DMS 273 treated with DMSO at 0.1 percent for 48 hours (cell line): ENCODE measurements around the gene TSC22D1.
"Not testable (repeated sequence)": the region's sequence is repeated elsewhere in the genome, so short reads cannot be mapped to it uniquely, and the experiment has no call there.

Source experiments
- DNase-seq: peaks from one replicate; lab custom pipeline; 2025; lab: John Stamatoyannopoulos, UW

Gene TSC22D1

GRCh38 chr13:44573071-44573470, 3.1 kb downstream of the TSC22D1 start:
- no peak for DNase-seq

- no peak for DNase-seq
Measured at GRCh38 chr13:44566601-44567000, 9.5 kb downstream of the TSC22D1 start.

DNA sequence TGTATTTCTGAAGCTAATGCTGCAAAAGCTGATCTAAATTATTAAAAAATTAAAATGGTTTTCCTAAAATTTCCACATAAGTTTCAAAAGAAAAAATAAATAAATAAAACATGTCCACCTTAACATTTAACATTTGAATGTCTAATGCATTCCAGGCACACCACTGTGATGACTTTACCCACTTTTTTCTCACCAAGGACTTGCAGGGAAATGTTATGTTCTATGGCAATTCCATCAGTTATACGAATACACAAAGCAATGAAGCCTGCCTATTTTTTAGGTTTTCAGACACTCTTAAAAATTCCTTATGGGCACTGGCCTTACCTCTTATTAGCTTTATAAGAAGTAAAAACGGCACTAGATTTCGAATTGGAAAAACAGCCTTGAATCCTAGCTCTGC, 10.2 kb downstream of the TSC22D1 start:
- DNase-seq: no peak

- no peak for DNase-seq
Measured at GRCh38 chr13:44564936-44565335, 11.2 kb downstream of the TSC22D1 start.

DNA sequence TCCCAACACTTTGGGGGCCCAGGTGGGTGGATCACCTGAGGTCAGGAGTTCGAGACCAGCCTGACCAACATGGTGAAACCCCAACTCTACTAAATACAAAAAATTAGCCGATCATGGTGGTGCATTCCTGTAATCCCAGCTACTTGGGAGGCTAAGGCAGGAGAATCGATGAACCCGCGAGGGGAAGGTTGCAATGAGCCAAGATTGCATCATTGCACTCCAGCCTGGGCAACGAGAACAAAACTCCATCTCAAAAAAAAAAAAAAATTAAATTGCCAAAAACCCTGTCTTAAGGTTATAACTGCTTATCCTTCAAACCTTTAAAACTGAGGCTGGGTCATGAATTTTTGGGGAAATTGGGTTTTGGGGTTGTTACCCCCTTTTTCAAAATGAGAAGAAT, 13.3 kb downstream of the TSC22D1 start:
- DNase-seq: not testable (repeated sequence)

DNA sequence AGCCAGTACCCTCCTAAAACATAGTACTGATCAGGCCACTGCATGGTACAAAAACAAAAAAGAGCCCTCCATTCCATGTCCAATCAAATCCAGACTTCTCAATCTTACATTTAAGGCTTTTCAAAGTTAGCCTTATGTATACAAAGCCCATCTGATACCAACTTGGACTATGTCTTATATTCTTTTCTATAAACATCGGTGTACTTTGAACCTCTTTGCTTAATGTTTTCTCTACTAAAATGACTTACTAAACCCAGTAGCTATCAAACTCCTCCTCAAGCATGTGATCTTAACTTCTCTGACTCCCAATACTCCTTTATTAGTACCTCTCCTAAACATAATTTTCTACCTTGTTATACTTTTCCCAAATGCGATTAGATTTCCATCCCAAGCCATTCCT, 14.8 kb downstream of the TSC22D1 start:
- DNase-seq: no peak

GRCh38 chr13:44557986-44558385, 18.1 kb downstream of the TSC22D1 start:
- DNase-seq: no peak

DNA sequence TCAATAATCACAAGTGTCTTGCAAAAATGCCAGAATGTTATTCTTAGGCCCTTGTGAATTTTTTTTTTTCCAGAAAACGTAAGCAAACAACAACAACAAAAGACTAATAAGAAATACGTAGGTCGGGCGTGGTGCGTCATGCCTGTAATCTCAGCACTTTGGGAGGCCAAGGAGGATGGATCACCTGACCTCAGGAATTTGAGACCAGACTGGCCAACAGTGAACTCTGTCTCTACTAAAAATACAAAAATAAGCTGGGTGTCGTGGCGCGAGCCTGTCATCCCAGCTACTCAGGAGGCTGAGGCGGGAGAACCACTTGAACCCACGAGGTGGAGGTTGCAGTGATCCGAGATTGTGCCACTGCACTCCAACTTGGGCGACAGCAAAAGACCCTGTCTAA, 20.9 kb downstream of the TSC22D1 start:
- no peak for DNase-seq

- DNase-seq: no peak
Measured at GRCh38 chr13:44549476-44549875, 26.7 kb downstream of the TSC22D1 start.

GRCh38 chr13:44546164-44546563, 30.0 kb downstream of the TSC22D1 start:
- DNase-seq: no peak

GRCh38 chr13:44543369-44543768, 32.8 kb downstream of the TSC22D1 start:
- DNase-seq: no peak

- DNase-seq: no peak
Measured at GRCh38 chr13:44542361-44542760, 33.8 kb downstream of the TSC22D1 start.

DNA sequence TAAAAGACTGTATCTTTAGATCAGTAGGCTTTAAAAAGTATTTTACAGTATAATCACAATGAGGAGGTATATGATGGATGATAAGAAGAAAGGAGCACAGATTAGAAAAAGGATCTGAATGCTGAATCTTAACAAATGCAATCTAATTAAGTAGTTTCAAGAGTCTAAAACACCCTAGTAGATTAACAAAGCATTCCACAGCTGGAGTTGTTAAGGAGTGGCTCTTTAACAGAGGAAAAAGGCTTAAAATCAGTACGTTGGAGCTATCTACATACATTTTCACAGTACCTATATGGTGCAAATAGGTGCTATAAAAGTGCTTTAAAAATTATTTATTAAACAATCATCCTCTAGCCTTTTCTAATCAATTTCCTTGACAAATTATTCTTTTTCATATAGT, 34.5 kb downstream of the TSC22D1 start:
- no peak for DNase-seq

DNA sequence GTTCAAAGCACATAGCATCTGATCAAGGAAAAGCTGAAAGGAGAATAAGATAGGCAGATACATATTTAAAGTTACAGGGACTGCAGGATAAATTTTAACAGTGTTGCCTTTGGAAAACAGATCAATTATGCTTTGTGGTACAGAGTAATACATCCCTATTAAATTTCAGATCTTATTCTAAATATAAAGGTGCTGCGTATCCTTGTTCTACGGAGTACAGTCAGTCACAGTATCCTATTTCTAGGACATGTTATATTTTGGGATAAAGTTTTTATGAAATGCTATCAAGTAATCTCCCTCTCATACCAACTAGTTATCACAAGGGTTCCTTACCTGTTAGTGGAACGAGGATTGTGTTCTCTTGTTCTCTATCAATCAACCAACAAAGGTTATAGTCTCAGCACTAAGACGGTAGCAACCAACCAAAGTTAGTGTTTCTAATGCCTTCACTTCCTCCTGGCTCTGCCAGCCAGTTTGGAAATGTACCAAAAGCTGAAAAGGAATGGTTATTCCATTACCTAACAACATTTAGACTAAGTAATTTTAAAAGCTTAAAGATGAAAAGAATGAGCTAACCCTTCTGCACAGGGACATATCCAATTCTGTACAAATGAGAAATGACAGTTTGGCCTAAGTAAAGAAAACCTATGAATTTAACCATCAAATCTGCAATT, 35.2 kb downstream of the TSC22D1 start:
- DNase-seq: no peak

GRCh38 chr13:44537248-44537647, 38.9 kb downstream of the TSC22D1 start:
- DNase-seq: no peak

- DNase-seq: no peak
Measured at GRCh38 chr13:44523146-44524015, 52.7 kb downstream of the TSC22D1 start.

- DNase-seq: no peak
Measured at GRCh38 chr13:44519642-44520041, 56.5 kb downstream of the TSC22D1 start.

DNA sequence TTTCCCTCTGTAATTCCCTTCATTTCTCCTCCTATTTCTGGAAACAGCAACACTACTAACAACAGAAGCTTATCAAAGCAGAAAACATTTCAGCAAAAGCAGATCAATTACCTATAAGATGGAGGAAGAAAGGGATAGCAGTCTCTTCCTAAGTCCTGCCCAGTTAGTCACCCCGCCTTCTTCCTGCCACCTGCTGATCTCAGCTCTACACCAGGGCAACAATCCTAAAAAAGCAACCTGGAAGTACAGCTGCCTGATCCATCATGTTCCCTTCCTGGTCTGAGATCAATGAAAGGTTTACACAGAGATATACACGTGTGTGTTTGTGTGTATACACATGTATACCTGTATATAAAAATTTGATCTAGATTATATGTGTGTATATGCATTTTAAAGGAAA, 59.4 kb downstream of the TSC22D1 start:
- no peak for DNase-seq

GRCh38 chr13:44514278-44514677, 61.9 kb downstream of the TSC22D1 start:
- no peak for DNase-seq

GRCh38 chr13:44509853-44510252, 66.3 kb downstream of the TSC22D1 start:
- DNase-seq: not testable (repeated sequence)

DNA sequence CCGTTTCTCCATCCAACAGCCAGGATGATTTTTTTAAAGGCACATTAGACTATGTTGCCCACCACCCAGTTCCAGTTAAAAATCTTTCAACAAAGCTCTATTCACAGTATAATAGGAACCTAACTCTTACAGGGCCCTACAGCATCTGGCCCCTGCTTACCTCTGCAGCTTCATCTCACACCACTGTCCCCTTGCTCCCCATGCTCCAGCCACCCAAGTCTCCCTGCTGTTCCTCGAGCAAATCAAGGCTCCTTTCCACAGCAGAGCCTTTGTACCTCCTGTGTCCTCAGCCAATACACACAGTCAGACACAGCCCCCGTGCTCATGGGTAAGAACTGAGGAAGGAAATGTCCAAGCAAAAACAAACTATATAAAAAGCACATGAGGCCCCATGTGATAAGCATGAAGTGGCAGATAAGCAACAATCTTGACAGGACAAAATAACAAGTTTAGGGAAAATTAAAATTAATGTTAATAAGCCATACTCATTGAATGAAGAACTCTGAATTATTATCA, 67.5 kb downstream of the TSC22D1 start:
- DNase-seq: no peak

DNA sequence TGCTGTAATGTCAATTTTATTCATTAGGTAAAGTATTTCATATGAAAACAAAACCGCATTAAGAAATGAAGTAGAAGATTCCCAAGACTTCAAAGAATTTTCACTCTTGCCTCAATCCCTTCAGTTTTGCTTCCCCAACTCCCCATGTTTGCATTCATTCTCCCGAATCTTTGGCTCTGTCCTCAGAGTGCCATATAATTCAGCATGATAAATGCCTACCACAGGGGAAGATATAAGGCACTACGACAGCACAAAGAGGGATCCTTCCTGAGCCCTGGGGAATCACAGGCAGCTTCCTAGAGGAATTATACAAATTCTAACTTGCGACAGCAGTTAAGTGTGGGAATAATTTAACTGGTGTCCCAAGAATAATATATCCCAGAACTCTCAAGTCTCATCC, 68.5 kb downstream of the TSC22D1 start:
- DNase-seq: no peak

DNA sequence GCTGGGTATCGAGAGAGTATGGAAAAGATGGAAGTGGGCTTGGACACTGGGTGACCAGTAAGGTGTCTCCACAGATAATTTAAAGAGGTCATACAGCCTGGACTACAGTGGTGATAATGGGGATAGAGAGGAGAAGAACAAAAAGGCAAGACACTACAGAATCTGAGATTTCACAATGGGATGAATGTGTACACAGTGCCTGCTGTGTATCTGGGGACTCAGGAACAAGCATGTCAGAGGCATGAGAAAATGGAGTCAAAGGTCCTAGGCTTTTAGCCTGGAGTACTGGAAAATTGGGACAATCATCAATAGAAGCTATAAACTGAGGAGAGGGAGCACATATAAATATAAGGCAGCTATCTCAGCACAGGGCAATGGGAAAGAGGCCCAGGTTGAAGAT, 69.4 kb downstream of the TSC22D1 start:
- DNase-seq: no peak
